Activated CD8-positive, alpha-beta memory T cell treated with anti-CD3 and anti-CD28 coated beads for 1 hour (primary cell): ENCODE measurements around the gene C16orf96.

Experiments used
- DNase-seq, 2 donors: peaks; one replicate each; pipeline ENCODE4 v3.0.0-alpha.2; 2020; ENCODE audit warnings: low read depth in 1 of 2; ENCODE audit errors: extremely low read depth in 1 of 2

Gene C16orf96

GRCh38 chr16:4641306-4641687 lies 85.2 kb downstream of the C16orf96 start:
- DNase-seq: no peak

DNA sequence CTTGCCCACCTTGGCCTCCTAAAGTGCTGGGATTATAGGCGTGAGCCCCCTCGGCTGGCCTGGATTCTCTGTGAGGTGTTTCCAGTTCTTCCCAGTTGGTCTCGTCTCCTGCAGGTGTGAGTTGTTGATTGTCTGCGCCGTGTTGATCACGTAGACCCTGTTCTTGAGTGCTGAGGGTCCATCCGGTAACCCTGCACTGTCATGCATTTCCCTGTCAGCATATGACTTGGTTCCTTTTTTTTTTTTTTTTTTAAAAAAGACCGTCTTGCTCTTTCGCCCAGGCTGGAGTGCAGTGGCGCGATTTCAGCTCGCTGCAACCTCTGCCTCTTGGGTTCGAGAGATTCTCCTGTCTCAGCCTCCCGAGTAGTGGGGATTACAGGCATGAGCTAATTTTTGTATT lies 85.8 kb downstream of the C16orf96 start:
- no peak for DNase-seq

GRCh38 chr16:4646773-4647643 lies 90.9 kb downstream of the C16orf96 start:
- DNase-seq: no peak

GRCh38 chr16:4647644-4647980 lies 91.5 kb downstream of the C16orf96 start:
- DNase-seq: no peak

GRCh38 chr16:4648917-4649316 lies 92.8 kb downstream of the C16orf96 start:
- DNase-seq: no peak

- no peak for DNase-seq
Observed at GRCh38 chr16:4649744-4650442, 93.8 kb downstream of the C16orf96 start.
